SK-N-SH treated with all-trans-retinoic acid at 6 μM for 48 hours (cell line): ENCODE measurements around the gene THAP5.

ENCODE experiments used
- ATAC-seq: fragments of 200-7000 bp; cut with Tn5 transposase; 3 replicates; pipeline ENCODE4 v1.9.1; 2020; ENCODE audit warnings: mild to moderate bottlenecking, moderate library complexity
- ARNTL ChIP-seq: fragments of 450-650 bp; formaldehyde crosslinking; IDR thresholded peaks from 2 replicates; pipeline ENCODE4 v1.5.0; 2020; ENCODE audit warnings: low read depth, mild to moderate bottlenecking, moderate library complexity, borderline replicate concordance
- BACH2 ChIP-seq: fragments of 250-450 bp; sonication (Bioruptor Pico); IDR thresholded peaks from 2 replicates; pipeline ENCODE4 v1.9.0; 2021; ENCODE audit warnings: mild to moderate bottlenecking, borderline replicate concordance
- CREB5 ChIP-seq: fragments of 250-450 bp; sonication (Bioruptor Pico); IDR thresholded peaks from 2 replicates; pipeline ENCODE4 v1.5.1; 2020; ENCODE audit warnings: low read depth, mild to moderate bottlenecking, moderate library complexity
- CSDC2 ChIP-seq: fragments of 250-450 bp; sonication (Bioruptor Pico); IDR thresholded peaks from 2 replicates; pipeline ENCODE4 v1.5.0; 2020; ENCODE audit warnings: mild to moderate bottlenecking, moderate library complexity
- ESRRG ChIP-seq: fragments of 250-450 bp; sonication (Bioruptor Pico); IDR thresholded peaks from 2 replicates; pipeline ENCODE4 v1.6.1; 2021; ENCODE audit warnings: mild to moderate bottlenecking
- GLIS3 ChIP-seq: fragments of 250-450 bp; sonication (Bioruptor Pico); IDR thresholded peaks from 2 replicates; pipeline ENCODE4 v1.5.0; 2020; ENCODE audit warnings: mild to moderate bottlenecking, moderate library complexity
- ISL1 ChIP-seq: fragments of 250-450 bp; sonication (Bioruptor Pico); IDR thresholded peaks from 2 replicates; pipeline ENCODE4 v2.1.2; 2022; ENCODE audit warnings: mild to moderate bottlenecking, moderate library complexity
- OSR1 ChIP-seq: fragments of 250-450 bp; sonication (Bioruptor Pico); IDR thresholded peaks from 2 replicates; pipeline ENCODE4 v1.8.0; 2022; ENCODE audit warnings: moderate library complexity, mild to moderate bottlenecking, inconsistent platforms
- POU6F1 ChIP-seq: fragments of 250-450 bp; sonication (Bioruptor Pico); IDR thresholded peaks from 2 replicates; pipeline ENCODE4 v1.8.0; 2021; ENCODE audit warnings: low read depth, mild to moderate bottlenecking, moderate library complexity, borderline replicate concordance
- PPARA ChIP-seq: fragments of 250-450 bp; sonication (Bioruptor Pico); IDR thresholded peaks from 2 replicates; pipeline ENCODE4 v1.5.0; 2020; ENCODE audit warnings: mild to moderate bottlenecking, borderline replicate concordance
- SNAI2 ChIP-seq: fragments of 250-450 bp; sonication (Bioruptor Pico); IDR thresholded peaks from 2 replicates; pipeline ENCODE4 v1.5.0; 2020; ENCODE audit warnings: mild to moderate bottlenecking, moderate library complexity
- TCF4 ChIP-seq: fragments of 250-450 bp; sonication (Bioruptor Pico); IDR thresholded peaks from 2 replicates; pipeline ENCODE4 v1.8.0; 2021; ENCODE audit warnings: mild to moderate bottlenecking, moderate library complexity, borderline replicate concordance
- TOX ChIP-seq: fragments of 250-450 bp; sonication (Bioruptor Pico); IDR thresholded peaks from 2 replicates; pipeline ENCODE4 v1.8.0; 2021; ENCODE audit warnings: mild to moderate bottlenecking, moderate library complexity, borderline replicate concordance
- TSHZ2 ChIP-seq: fragments of 250-450 bp; sonication (Bioruptor Pico); IDR thresholded peaks from 2 replicates; pipeline ENCODE4 v1.5.0; 2020; ENCODE audit warnings: mild to moderate bottlenecking, moderate library complexity
- ZC3H10 ChIP-seq: fragments of 250-450 bp; sonication (Bioruptor Pico); IDR thresholded peaks from 2 replicates; pipeline ENCODE4 v1.5.1; 2021; ENCODE audit warnings: mild to moderate bottlenecking, moderate library complexity
- ZFP3 ChIP-seq: fragments of 250-450 bp; sonication (Bioruptor Pico); IDR thresholded peaks from 2 replicates; pipeline ENCODE4 v1.5.0; 2020; ENCODE audit warnings: mild to moderate bottlenecking, moderate library complexity
- ZFP30 ChIP-seq: fragments of 450-650 bp; formaldehyde crosslinking; IDR thresholded peaks from 2 replicates; pipeline ENCODE4 v1.5.0; 2022; ENCODE audit warnings: mild to moderate bottlenecking, moderate library complexity
- ZNF565 ChIP-seq: fragments of 450-650 bp; formaldehyde crosslinking; conservative IDR thresholded peaks from 2 replicates; pipeline ENCODE4 v1.5.0; 2020; ENCODE audit warnings: low read depth, mild to moderate bottlenecking, moderate library complexity
- ZNF70 ChIP-seq: fragments of 450-650 bp; formaldehyde crosslinking; IDR thresholded peaks from 2 replicates; pipeline ENCODE4 v1.5.0; 2020; ENCODE audit warnings: mild to moderate bottlenecking, moderate library complexity
- ZNF8 ChIP-seq: fragments of 450-650 bp; formaldehyde crosslinking; IDR thresholded peaks from 2 replicates; pipeline ENCODE4 v1.5.0; 2020; ENCODE audit warnings: mild to moderate bottlenecking, moderate library complexity
- TF ChIP-seq, protein P1 (sequence below): fragments of 250-450 bp; sonication (Bioruptor Pico); IDR thresholded peaks from 2 replicates; pipeline ENCODE4 v1.5.1; 2021; ENCODE audit warnings: mild to moderate bottlenecking, moderate library complexity
- TF ChIP-seq, protein P2 (sequence below): fragments of 250-450 bp; sonication (Bioruptor Pico); IDR thresholded peaks from 2 replicates; pipeline ENCODE4 v1.8.0; 2020; ENCODE audit warnings: mild to moderate bottlenecking, moderate library complexity, borderline replicate concordance

Gene THAP5

DNA sequence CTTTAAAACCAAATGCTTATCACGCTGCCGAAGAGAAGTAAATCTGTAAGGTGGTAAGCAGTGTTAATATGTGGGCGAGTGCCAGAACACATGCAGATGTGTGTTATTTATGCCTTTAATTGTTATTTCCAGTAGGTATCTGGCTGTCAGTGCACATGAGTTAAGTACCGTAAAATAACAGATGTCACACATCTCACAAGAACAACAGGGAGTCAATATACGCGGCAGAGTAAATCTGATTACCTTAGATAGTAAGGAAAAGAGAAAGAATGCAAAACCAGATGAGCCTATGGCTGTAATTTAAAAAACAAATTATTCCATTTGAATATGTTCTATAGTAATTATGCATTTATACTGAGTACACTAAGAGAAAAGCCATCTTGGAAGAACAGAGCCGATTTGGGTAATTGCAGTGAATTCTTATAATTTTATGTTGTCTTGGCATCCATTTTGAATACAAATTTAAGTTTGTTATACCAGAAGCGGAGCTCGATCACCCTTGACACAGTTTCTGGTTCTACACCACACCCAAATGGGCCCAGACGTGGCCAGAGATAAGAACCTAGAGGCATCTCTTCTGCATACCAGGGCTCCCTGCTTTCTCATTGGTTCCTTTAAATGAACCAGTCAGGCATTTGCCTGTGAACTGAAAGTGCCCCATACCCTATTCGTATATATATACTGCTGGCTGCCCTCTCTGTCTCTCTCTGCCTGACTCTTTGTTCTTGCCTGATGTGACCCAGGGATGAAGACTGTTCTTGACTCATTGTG is 35.0 kb upstream of the THAP5 start:
- ATAC-seq: no peak
- TF ChIP-seq ISL1 (no peak), ZC3H10 (CRISPR knock-in tag) (no peak), ZNF8 (CRISPR knock-in tag) (no peak), ESRRG (CRISPR knock-in tag) (no peak), CREB5 (no peak), ZFP30 (no peak), CSDC2 (CRISPR knock-in tag) (no peak), TSHZ2 (CRISPR knock-in tag) (no peak), BACH2 (CRISPR knock-in tag) (no peak), ZNF565 (CRISPR knock-in tag) (no peak), ZNF70 (CRISPR knock-in tag) (no peak), GLIS3 (no peak), TOX (no peak), SNAI2 (CRISPR knock-in tag) (no peak), ZFP3 (CRISPR knock-in tag) (no peak), ARNTL (CRISPR knock-in tag) (no peak), TCF4 (CRISPR knock-in tag) (no peak), POU6F1 (no peak)
- TF ChIP-seq, protein P1, sequence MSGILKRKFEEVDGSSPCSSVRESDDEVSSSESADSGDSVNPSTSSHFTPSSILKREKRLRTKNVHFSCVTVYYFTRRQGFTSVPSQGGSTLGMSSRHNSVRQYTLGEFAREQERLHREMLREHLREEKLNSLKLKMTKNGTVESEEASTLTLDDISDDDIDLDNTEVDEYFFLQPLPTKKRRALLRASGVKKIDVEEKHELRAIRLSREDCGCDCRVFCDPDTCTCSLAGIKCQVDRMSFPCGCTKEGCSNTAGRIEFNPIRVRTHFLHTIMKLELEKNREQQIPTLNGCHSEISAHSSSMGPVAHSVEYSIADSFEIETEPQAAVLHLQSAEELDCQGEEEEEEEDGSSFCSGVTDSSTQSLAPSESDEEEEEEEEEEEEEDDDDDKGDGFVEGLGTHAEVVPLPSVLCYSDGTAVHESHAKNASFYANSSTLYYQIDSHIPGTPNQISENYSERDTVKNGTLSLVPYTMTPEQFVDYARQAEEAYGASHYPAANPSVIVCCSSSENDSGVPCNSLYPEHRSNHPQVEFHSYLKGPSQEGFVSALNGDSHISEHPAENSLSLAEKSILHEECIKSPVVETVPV (CRISPR knock-in tag): no peak
- TF ChIP-seq, protein P2, sequence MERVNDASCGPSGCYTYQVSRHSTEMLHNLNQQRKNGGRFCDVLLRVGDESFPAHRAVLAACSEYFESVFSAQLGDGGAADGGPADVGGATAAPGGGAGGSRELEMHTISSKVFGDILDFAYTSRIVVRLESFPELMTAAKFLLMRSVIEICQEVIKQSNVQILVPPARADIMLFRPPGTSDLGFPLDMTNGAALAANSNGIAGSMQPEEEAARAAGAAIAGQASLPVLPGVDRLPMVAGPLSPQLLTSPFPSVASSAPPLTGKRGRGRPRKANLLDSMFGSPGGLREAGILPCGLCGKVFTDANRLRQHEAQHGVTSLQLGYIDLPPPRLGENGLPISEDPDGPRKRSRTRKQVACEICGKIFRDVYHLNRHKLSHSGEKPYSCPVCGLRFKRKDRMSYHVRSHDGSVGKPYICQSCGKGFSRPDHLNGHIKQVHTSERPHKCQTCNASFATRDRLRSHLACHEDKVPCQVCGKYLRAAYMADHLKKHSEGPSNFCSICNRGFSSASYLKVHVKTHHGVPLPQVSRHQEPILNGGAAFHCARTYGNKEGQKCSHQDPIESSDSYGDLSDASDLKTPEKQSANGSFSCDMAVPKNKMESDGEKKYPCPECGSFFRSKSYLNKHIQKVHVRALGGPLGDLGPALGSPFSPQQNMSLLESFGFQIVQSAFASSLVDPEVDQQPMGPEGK (CRISPR knock-in tag): no peak

DNA sequence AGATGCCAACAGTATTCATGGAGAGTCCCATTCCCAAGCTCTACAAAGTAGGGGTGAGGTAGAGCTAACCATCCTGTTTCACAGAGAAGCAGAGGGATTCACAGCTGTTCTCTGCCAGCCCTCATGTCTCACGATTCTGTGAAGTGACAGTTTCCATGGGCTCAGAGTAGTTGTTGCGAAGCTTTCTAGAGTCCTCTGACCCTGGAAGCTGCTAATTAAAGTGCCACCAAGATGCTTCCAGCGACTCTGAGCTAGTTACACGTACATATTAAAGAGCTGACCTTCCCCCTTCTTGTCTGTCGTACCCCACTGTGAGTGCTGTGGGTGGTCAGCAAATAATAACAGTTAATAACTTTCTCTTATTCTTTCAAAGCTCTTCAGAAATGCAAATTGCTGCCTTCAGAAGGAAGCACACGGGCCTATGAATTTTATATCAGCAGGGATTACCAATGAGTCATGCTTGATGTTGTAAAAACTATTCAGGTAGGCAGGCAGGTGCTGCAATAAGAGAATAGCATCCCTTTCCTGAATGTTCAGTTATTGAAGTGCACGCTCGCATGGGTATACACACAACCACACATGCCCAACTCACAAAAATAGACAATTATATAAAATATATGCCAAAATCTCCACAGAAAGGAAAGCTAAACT is 34.3 kb upstream of the THAP5 start:
- TF ChIP-seq SNAI2 (CRISPR knock-in tag) (no peak), ZNF565 (CRISPR knock-in tag) (no peak), PPARA (CRISPR knock-in tag) (no peak), OSR1 (CRISPR knock-in tag) (no peak), TOX (no peak)
- ATAC-seq: no peak

DNA sequence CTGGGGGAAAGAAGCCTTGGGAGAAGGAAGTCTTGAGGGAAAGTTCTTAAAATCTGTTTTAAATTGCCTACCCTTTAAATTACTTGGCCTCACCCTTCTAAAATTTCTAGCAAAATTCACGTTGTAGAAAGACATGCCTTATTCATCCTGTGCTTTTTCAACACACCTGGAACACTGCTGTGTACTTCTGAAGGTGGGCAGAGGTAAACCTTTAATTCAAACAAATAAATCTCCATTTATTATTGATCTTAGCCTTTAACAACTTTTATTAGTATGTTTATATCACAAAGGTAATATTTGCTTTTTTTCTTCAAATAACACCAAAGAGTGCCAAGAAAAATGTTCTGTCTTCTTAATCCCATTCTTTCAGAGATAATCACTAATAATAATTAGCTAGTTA is 30.9 kb upstream of the THAP5 start:
- ATAC-seq: no peak
- TF ChIP-seq POU6F1: no peak
- TF ChIP-seq TOX: no peak
- TF ChIP-seq ZFP3 (CRISPR knock-in tag): no peak
- TF ChIP-seq ZNF70 (CRISPR knock-in tag): no peak
- no peak for TF ChIP-seq ZFP30
- TF ChIP-seq ISL1: no peak
- no peak for TF ChIP-seq OSR1 (CRISPR knock-in tag)
- no peak for TF ChIP-seq ESRRG (CRISPR knock-in tag)
- no peak for TF ChIP-seq SNAI2 (CRISPR knock-in tag)
- no peak for TF ChIP-seq ZNF8 (CRISPR knock-in tag)
- TF ChIP-seq TSHZ2 (CRISPR knock-in tag): no peak
